Tibial artery (tissue), 4 donors: ENCODE data around the gene ZG16.
"Not testable (repeated sequence)": the region's sequence is repeated elsewhere in the genome, so short reads cannot be mapped to it uniquely, and the experiment has no call there.

ENCODE experiments used
- DNase-seq, 2 donors: peaks; one replicate each; pipeline ENCODE4 v3.0.0-alpha.2; 2019
- H3K27ac ChIP-seq, 2 donors: fragments of 200-600 bp; sonication (generic) in 1 of 2; 1 replicate in 1 of 2; 2 replicates in 1 of 2; pipeline ENCODE4 v1.5.1; 2018 to 2019; ENCODE audit warnings: mild to moderate bottlenecking in 1 of 2
- H3K27me3 ChIP-seq, 2 donors: fragments of 200-600 bp; sonication (generic) in 1 of 2; one replicate each; pipeline versions ENCODE4 v1.5.1 to v1.6.0; 2016 to 2019
- H3K36me3 ChIP-seq, 3 donors: fragments of 200-600 bp; sonication (generic) in 2 of 3; one replicate each; pipeline ENCODE4 v1.5.1; 2016 to 2019; ENCODE audit warnings: mild to moderate bottlenecking in 2 of 3
- H3K4me1 ChIP-seq, 4 donors: fragments of 200-600 bp; sonication (generic) in 2 of 4; 1 replicate in 3 of 4; 2 replicates in 1 of 4; pipeline ENCODE4 v1.5.1; 2016 to 2019
- H3K4me3 ChIP-seq, 2 donors: fragments of 200-600 bp; sonication (generic) in 1 of 2; 1 replicate in 1 of 2; 2 replicates in 1 of 2; pipeline ENCODE4 v1.5.1; 2018 to 2019; ENCODE audit warnings: mild to moderate bottlenecking in 2 of 2
- H3K9me3 ChIP-seq, 3 donors: fragments of 200-600 bp; sonication (generic) in 1 of 3; one replicate each; pipeline ENCODE4 v1.5.1; 2016 to 2019
- CTCF ChIP-seq, 2 experiments: fragments of 200-600 bp in 1 of 2; fragments of 450-650 bp in 1 of 2; IDR thresholded peaks; one replicate each; pipeline ENCODE4 v1.5.1; 2017 to 2019; ENCODE audit warnings: antibody characterized with exemption in 2 of 2, mild to moderate bottlenecking in 1 of 2, moderate library complexity in 1 of 2
- intact Hi-C: fragments of 100-400 bp; cut with DNase I; formaldehyde crosslinking; loops from one replicate; pipeline ENCODE4 v1.15.0; 2023; ENCODE audit warnings: low total_unique reads

The ZG16 gene

GRCh38 chr16:29743475-29743826 lies 34.6 kb upstream of the ZG16 start:
- no peak for TF ChIP-seq CTCF (IDR thresholded peaks at IDR 0.05)
- H3K4me1 ChIP-seq = no peaks in the 10 kb centered on the region
- intact Hi-C loops = no loop called here

GRCh38 chr16:29743827-29744531 lies 34.1 kb upstream of the ZG16 start:
- no peak for DNase-seq
- no peak for TF ChIP-seq CTCF (IDR thresholded peaks at IDR 0.05)
- H3K36me3 ChIP-seq = no peaks in the 10 kb centered on the region
- H3K27me3 ChIP-seq = peaks cover 0 to 32% of the 10 kb centered on the region in 2 donors
- H3K4me3 ChIP-seq = no peak overlapping the region
- H3K9me3 ChIP-seq = no peaks in the 10 kb centered on the region
- intact Hi-C loops = no loop called here
- H3K27ac ChIP-seq = no peak overlapping the region
- no peaks in the 10 kb centered on the region for H3K4me1 ChIP-seq

More at GRCh38 chr16:29743475-29743826, 34.6 kb upstream of the ZG16 start:
- H3K27me3 ChIP-seq = peaks cover 0 to 32% of the 10 kb centered on the region in 2 donors
- no peaks in the 10 kb centered on the region for H3K9me3 ChIP-seq
- DNase-seq = no peak
- H3K36me3 ChIP-seq = no peaks in the 10 kb centered on the region
- no peak overlapping the region for H3K4me3 ChIP-seq
- no peak overlapping the region for H3K27ac ChIP-seq

GRCh38 chr16:29744541-29745101 lies 33.4 kb upstream of the ZG16 start:
- no peaks in the 10 kb centered on the region for H3K4me1 ChIP-seq
- no peak for TF ChIP-seq CTCF (IDR thresholded peaks at IDR 0.05)
- H3K9me3 ChIP-seq = no peaks in the 10 kb centered on the region
- no peaks in the 10 kb centered on the region for H3K36me3 ChIP-seq
- no peak overlapping the region for H3K4me3 ChIP-seq
- H3K27me3 ChIP-seq = peaks cover 0 to 32% of the 10 kb centered on the region in 2 donors
- intact Hi-C loops = no loop called here
- no peak for DNase-seq
- H3K27ac ChIP-seq = no peak overlapping the region

- no peak overlapping the region for H3K27ac ChIP-seq
- peak overlapping the region; percentile 22 to 27 for H3K4me3 ChIP-seq
- intact Hi-C loops = no loop called here
- DNase-seq = no peak
- TF ChIP-seq CTCF (IDR thresholded peaks at IDR 0.05) = no peak
- no peaks in the 10 kb centered on the region for H3K4me1 ChIP-seq
- peaks cover 0 to 32% of the 10 kb centered on the region in 2 donors for H3K27me3 ChIP-seq
- H3K9me3 ChIP-seq = no peaks in the 10 kb centered on the region
- H3K36me3 ChIP-seq = no peaks in the 10 kb centered on the region
Measured at GRCh38 chr16:29745121-29745852, 32.8 kb upstream of the ZG16 start.

- no peaks in the 10 kb centered on the region for H3K4me1 ChIP-seq
- peak; percentile 47 to 74 for DNase-seq
- TF ChIP-seq CTCF (IDR thresholded peaks at IDR 0.05) = no peak
- H3K27me3 ChIP-seq = peaks cover 0 to 31% of the 10 kb centered on the region in 2 donors
- peak within 1 kb of the TSS; percentile 22 to 27 for H3K4me3 ChIP-seq
- intact Hi-C loops = no loop called here
- H3K36me3 ChIP-seq = no peaks in the 10 kb centered on the region
- H3K9me3 ChIP-seq = no peaks in the 10 kb centered on the region
- no peak within 1 kb of the TSS for H3K27ac ChIP-seq
Measured at GRCh38 chr16:29745853-29746345, 32.2 kb upstream of the ZG16 start, which contains the start of gene C16orf54. Gene C16orf54, minus strand, starts transcription at chr16:29745990. Its CDS starts 1,039 bp downstream, at chr16:29744951.

- intact Hi-C loops, H3K36me3 ChIP-seq, DNase-seq, H3K4me1 ChIP-seq, H3K27ac ChIP-seq, H3K9me3 ChIP-seq, H3K4me3 ChIP-seq: not testable (repeated sequence)
- peaks cover 0 to 27% of the 10 kb centered on the region in 2 donors for H3K27me3 ChIP-seq
Measured at GRCh38 chr16:29746518-29746917, 31.5 kb upstream of the ZG16 start.
